Astrocyte of the spinal cord (primary cell): ENCODE measurements around the gene HACD2.

ENCODE experiments used
- DNase-seq: peaks from one replicate; pipeline ENCODE4 v3.0.0; 2011; ENCODE audit warnings: low read depth, low spot score
- H3K4me3 ChIP-seq: 2 replicates; pipeline ENCODE4 v1.5.1; 2011; ENCODE audit warnings: low read depth, mild to moderate bottlenecking, low read length, moderate library complexity
- in situ Hi-C: cut with HindIII; loops from 2 replicates; pipeline ENCODE4 v1.10.0; 2017; ENCODE audit warnings: low sequenced_read_pairs
- TF ChIP-seq, protein P1 (sequence below): IDR thresholded peaks from 2 replicates; pipeline ENCODE4 v1.5.1; 2012; ENCODE audit warnings: low read depth, mild to moderate bottlenecking, low read length, inconsistent platforms

The HACD2 gene

DNA sequence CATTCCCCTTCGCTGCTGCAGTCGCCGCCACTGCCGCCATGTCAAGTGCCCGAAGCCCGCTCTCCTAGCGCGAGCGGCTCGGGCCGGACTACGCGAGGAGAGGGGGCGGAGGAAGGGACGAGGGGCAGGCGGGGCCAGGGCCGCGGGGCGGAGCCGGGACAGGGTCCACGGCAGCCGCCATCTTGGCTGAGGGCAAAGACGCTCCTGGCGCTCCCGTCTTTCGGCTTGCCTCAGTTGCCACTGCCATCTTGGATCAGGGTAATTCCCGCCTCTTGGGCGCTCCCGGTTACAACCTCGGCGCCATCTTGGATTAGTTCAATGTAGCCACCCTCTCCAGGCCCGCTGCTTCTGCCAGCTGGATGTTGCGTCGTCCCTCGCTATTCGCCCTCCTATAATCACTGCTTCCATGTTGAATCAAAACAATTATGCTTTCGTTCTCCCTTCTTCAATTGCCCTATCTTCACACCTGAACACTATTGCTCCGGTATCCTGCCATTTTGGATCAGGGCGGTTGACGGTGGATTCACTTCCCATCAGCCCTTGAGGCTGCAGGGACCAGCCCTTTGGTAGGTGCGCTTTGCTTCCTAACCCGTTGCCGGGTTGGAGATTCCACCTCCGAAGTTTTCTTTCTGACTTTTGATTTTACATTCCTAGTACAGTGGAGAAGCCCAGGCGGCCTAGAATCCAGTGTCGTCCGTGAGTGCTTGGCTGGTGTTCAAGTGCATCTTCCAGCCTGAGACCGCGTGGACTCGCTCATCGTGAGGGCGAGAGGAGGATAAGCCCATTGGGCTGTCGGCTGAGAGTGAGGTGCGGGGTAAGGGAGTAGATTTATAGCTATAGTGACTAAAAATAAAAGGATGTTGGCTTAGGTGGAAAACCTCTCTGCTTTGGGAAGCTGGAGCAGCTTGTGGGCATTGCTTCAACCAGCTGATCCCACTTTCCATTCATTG is at the start of gene HACD2:
Gene HACD2 (minus strand): TSS at position 66 of the 950 bp plus-strand sequence. CDS start 26 bp downstream, at position 40.
- TF ChIP-seq, protein P1, sequence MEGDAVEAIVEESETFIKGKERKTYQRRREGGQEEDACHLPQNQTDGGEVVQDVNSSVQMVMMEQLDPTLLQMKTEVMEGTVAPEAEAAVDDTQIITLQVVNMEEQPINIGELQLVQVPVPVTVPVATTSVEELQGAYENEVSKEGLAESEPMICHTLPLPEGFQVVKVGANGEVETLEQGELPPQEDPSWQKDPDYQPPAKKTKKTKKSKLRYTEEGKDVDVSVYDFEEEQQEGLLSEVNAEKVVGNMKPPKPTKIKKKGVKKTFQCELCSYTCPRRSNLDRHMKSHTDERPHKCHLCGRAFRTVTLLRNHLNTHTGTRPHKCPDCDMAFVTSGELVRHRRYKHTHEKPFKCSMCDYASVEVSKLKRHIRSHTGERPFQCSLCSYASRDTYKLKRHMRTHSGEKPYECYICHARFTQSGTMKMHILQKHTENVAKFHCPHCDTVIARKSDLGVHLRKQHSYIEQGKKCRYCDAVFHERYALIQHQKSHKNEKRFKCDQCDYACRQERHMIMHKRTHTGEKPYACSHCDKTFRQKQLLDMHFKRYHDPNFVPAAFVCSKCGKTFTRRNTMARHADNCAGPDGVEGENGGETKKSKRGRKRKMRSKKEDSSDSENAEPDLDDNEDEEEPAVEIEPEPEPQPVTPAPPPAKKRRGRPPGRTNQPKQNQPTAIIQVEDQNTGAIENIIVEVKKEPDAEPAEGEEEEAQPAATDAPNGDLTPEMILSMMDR: no peak
- peak within 1 kb of the TSS; percentile 82 for H3K4me3 ChIP-seq
- in situ Hi-C loops: no loop called here
- peak; percentile 98 for DNase-seq

- TF ChIP-seq, protein P1: no peak
- DNase-seq: no peak
- in situ Hi-C loops: no loop called here
- H3K4me3 ChIP-seq: no peak overlapping the region
These were observed 49.5 kb upstream of the HACD2 start for GRCh38 chr3:123634149-123635051.

DNA sequence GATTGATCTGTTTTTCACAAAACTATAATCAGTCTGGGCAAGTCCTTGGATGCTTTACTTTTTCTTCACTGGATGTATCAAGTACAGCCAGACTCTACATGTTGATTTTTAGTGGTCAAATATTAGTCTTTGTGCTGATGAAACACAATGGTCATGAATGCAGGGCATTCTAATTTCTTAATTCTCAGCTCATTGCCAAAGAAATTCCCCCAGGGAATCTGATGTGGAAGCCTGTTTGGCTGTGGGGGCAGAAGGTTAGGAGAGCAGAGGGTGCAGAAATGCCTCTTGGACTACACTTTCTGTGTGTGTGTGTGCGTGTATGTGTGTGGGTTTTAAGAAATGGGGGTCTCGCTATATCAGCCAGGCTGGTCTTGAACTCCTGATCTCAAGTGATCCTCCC is 48.7 kb upstream of the HACD2 start:
- DNase-seq: no peak
- H3K4me3 ChIP-seq: no peak overlapping the region
- in situ Hi-C loops: no loop called here
- TF ChIP-seq, protein P1: no peak

DNA sequence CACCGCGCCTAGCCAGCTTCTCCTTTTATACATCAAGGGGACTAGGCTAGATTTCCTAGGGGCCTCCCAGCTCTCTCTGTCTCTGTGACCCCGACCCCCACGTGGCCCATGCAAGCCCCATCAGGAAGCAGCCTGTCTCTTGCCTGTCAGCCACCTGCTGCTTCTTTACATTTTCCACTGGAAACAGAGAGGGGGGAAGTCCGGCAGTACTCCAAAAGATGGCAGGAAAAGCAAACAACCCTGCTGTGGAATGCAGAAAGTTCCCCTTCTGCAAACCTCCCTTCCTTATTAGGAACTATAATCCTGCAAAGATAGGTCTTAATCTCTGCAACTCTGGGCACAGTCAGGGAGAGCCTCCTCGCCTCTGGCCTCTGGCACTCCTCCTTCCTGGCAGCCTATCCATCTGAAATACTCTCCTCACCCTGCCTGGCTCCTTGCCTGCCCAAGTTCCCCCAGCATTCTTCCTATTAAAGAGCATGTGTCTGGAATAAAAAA is 47.4 kb upstream of the HACD2 start:
- TF ChIP-seq, protein P1: no peak
- in situ Hi-C loops: no loop called here
- peak; percentile 45 for DNase-seq
- H3K4me3 ChIP-seq: no peak overlapping the region

DNA sequence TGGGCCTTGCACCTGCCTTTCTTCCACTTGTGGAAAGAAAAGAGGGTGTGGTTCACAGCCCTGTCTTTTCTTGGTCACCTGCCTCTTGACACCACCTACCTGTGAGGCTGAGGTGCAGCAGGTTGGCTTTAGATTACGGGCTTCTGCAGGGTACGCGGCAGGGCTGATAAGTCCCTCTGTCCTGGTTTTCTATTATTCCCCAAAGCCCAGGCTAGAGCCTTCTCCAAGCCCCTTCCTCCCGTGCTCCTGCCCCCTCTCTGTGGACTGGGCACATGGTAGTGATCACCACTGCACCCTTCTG is 44.8 kb upstream of the HACD2 start:
- DNase-seq: no peak
- no peak overlapping the region for H3K4me3 ChIP-seq
- in situ Hi-C loops: no loop called here
- TF ChIP-seq, protein P1: no peak

DNA sequence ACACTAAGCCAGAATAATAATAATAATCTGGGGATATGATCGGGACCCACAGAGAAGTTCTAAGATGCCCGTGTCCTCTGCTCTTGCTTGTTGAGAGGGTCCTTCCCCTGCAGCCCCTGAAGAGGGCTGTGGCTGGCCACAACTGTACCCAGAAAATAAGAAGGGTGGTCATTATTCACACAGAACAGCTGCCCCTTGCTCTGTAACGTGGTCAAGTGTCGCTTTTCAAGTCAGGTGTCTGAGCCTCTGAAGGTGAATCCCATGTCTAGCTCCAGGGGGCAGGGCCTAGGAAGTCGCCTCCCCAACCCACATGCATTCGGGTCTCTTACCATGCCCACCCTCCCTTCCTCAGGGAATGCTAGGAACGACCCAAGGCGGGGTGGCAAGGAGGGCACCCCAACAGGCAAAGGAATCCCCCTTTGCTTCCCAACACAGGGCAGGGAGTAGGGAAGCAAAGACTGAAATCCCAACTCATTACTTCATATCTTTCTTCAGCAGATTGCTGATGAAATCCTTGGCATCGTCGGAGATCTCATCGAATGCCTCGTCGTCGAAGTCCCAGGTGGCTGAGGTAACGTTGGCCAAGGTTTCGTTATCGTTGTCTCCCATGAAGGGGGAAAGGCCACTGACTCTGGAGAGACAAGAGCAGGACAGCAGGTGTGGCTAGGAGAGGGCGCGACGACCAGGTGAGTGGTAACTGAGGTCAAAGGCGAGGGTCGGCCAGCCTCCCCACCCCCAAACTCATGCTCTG is 44.3 kb upstream of the HACD2 start:
- no peak for DNase-seq
- TF ChIP-seq, protein P1: no peak
- H3K4me3 ChIP-seq: no peak overlapping the region
- in situ Hi-C loops: no loop called here
